Adrenal gland (tissue), 5 donors: ENCODE results near the gene NPAS4.

ENCODE experiments used
- POLR2A ChIP-seq, 2 donors: fragments of 450-650 bp; IDR thresholded peaks; one replicate each; pipeline ENCODE4 v1.6.1; 2017; ENCODE audit warnings: antibody characterized with exemption in 2 of 2, mild to moderate bottlenecking in 2 of 2, moderate library complexity in 1 of 2
- TF ChIP-seq, protein P1 (sequence below), 6 experiments: fragments of 450-650 bp in 4 of 6; fragments of 200-600 bp in 2 of 6; sonication (generic) in 1 of 6; IDR thresholded peaks; 1 replicate in 5 of 6; 2 replicates in 1 of 6; pipeline versions ENCODE4 v1.5.1 to v1.8.0; 2016 to 2021; ENCODE audit warnings: antibody characterized with exemption in 6 of 6, mild to moderate bottlenecking in 2 of 6, moderate library complexity in 1 of 6
- donor health status: DM: no; HTN: no; CAD: no.

DNA sequence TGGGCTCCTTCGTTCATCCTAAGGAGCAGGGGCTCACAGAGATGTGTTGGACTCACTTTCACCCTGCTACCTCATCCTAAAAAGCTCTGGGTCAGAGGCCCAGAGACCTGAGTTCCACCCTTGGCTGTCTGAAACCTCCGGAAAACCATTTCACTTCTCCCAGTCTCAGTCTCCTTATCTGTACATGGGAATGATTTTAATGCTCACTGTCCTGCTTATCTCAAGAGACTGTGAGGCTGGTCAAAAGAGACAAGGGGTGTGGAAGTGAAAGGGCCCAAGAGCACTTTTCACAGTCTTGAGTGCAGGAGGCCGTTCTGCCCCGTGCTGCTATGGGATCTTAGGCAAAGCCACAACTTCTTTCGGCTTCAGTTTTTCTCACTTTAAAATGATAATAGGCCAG is 13.2 kb upstream of the NPAS4 start:
- TF ChIP-seq, protein P1, sequence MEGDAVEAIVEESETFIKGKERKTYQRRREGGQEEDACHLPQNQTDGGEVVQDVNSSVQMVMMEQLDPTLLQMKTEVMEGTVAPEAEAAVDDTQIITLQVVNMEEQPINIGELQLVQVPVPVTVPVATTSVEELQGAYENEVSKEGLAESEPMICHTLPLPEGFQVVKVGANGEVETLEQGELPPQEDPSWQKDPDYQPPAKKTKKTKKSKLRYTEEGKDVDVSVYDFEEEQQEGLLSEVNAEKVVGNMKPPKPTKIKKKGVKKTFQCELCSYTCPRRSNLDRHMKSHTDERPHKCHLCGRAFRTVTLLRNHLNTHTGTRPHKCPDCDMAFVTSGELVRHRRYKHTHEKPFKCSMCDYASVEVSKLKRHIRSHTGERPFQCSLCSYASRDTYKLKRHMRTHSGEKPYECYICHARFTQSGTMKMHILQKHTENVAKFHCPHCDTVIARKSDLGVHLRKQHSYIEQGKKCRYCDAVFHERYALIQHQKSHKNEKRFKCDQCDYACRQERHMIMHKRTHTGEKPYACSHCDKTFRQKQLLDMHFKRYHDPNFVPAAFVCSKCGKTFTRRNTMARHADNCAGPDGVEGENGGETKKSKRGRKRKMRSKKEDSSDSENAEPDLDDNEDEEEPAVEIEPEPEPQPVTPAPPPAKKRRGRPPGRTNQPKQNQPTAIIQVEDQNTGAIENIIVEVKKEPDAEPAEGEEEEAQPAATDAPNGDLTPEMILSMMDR (IDR thresholded peaks at IDR 0.05) = no peak
- TF ChIP-seq POLR2A (IDR thresholded peaks at IDR 0.05) = no peak
